GM18498 (cell line): ENCODE data around the gene GRIN3B.

Experiments used
- ATAC-seq: cut with Tn5 transposase; IDR thresholded peaks from one replicate; pipeline ENCODE4 v1.9.1; 2021; ENCODE audit warnings: mild to moderate bottlenecking, moderate library complexity; ENCODE audit not compliant: unreplicated experiment

The GRIN3B gene

DNA sequence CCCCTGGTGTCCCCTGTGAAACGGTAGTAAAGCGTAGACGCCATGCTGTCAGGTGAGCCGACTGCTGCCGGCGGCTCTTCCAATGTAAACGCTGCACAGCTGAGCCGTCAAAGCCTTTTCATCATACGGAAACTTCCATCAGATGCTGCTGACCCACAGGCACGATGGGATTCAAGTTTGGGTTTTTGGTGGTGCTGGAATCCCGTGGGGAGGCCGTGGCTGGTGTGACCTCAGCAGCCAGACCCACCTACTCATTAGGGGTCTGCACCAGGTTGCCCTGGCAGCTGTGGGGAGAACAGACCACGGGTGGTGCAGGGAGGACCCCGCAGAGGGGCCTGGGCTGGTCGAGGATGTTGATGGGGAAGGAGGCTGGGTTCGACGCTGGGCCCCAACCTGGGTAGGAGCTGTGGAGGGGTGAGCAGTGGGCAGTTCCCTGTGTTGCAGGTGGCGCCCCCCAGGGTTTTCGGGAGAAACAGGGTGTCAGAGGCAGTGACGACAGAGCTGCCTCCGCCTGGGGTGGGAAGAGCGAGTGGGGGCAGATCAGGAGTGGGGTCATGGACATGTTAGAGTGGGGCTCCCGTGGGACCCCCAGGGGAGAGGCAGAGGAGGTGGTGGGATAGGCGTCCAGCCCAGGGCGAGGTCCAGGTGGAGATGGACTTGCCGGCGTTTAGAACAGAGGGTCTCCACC, 6.6 kb downstream of the GRIN3B start:
- ATAC-seq = no peak

DNA sequence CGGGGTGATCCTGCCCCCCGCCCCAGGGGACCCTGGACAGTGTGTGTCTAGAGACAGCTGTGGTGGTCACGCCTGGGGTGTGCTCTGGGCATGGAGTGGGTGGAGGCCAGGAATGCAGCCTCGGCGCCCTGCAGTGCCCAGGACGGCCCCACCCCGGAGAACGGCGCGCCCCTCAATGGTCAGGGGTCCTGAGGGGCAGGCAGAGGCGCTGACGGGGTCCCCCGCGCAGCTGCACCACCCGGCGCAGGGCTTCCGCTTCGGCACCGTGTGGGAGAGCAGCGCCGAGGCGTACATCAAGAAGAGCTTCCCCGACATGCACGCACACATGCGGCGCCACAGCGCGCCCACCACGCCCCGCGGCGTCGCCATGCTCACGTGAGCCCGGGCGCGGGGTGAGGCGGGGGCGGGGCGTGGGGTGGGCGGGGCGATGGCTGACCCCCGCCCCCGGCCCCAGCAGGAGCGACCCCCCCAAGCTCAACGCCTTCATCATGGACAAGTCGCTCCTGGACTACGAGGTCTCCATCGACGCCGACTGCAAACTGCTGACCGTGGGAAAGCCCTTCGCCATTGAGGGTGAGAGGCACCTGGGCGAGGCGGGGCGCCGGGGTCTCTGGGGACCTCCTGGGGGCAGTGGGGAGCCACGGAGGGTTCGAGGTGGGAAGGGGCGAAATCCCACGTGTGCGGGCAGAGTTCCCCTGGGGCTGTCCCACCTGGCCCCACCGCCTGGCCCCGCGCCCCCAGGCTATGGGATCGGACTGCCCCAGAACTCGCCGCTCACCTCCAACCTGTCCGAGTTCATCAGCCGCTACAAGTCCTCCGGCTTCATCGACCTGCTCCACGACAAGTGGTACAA, 7.4 kb downstream of the GRIN3B start:
- ATAC-seq = no peak

DNA sequence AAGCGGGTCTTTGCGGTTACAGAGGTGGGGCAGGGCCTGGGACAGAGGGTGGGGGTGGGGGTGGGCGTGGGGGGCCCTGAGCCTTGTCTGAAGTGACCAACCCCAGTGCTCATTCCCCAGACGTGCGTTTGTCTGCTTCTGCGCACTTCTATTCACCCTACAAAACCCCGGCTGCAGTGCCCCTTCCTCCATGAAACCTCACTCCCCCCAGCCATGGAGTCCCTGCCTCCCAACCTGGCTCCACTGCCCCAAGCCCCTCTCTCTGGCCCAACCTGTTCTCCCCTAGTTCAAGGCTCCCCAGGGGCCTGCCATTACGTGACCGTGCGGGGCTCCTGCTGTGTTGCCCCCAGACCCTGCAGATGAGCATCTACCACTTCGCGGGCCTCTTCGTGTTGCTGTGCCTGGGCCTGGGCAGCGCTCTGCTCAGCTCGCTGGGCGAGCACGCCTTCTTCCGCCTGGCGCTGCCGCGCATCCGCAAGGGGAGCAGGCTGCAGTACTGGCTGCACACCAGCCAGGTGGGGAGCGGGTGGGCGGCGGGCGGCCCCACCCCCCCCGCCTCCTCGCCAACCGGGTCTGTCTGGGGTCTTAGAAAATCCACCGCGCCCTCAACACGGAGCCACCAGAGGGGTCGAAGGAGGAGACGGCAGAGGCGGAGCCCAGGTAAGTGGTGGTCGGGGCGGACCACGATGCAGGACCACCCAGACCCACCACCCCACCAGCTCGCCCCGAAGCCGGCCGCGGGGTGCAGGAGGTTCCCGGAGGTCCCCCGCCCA, 8.2 kb downstream of the GRIN3B start:
- ATAC-seq = no peak

DNA sequence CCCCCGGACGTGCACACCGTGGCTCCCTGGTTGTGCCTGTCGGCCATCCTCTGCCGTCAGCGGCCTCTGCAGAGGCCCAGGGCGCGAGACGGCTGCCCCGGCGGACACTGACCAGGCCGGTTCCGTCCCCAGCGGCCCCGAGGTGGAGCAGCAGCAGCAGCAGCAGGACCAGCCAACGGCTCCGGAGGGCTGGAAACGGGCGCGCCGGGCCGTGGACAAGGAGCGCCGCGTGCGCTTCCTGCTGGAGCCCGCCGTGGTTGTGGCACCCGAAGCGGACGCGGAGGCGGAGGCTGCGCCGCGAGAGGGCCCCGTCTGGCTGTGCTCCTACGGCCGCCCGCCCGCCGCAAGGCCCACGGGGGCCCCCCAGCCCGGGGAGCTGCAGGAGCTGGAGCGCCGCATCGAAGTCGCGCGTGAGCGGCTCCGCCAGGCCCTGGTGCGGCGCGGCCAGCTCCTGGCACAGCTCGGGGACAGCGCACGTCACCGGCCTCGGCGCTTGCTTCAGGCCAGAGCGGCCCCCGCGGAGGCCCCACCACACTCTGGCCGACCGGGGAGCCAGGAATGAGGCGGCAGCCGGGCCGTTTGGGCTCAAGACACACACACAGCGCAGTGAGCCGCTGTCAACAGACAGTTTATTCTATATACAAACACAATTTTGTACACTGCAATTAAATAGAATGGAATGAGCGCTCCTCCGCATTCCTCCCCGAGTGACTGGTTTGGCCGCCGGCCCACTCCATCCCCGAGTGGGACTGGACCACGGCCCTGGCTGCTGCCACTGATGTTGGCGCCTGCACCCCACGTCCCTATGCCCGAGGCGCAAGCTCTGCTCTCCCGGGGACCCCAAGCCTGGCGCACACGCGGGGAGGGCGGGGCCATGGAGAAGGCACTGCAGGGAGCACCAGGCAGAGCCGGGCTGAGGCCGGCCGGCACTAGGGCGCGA, 9.1 kb downstream of the GRIN3B start:
- ATAC-seq = no peak

DNA sequence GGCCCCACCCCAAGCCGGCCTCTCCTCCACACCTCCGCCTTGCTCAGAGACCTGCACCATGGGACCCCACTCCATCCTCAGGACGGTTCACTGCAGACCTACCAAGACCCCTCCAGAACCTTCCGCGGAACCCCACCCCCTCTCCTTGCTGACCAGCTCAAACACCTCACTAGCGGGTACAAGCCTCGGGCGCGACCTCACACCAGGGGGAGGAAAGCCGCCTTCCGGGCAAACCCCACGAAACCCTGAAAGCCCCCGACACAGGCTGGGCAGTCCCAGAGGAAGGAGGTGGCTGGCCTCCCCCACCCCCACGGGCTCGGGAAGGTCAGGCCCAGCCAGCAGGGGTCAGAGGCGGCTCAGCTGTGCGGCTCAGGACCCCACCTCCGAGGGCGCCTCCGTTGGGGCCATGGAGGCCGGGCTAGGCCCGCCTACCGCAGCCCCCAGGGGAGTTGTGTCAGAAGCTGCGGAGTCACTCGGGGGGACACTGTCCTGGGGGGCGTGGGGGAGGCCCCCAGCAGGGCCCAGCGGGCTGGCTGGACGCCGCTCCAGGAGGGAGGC, 9.8 kb downstream of the GRIN3B start:
- no peak for ATAC-seq

DNA sequence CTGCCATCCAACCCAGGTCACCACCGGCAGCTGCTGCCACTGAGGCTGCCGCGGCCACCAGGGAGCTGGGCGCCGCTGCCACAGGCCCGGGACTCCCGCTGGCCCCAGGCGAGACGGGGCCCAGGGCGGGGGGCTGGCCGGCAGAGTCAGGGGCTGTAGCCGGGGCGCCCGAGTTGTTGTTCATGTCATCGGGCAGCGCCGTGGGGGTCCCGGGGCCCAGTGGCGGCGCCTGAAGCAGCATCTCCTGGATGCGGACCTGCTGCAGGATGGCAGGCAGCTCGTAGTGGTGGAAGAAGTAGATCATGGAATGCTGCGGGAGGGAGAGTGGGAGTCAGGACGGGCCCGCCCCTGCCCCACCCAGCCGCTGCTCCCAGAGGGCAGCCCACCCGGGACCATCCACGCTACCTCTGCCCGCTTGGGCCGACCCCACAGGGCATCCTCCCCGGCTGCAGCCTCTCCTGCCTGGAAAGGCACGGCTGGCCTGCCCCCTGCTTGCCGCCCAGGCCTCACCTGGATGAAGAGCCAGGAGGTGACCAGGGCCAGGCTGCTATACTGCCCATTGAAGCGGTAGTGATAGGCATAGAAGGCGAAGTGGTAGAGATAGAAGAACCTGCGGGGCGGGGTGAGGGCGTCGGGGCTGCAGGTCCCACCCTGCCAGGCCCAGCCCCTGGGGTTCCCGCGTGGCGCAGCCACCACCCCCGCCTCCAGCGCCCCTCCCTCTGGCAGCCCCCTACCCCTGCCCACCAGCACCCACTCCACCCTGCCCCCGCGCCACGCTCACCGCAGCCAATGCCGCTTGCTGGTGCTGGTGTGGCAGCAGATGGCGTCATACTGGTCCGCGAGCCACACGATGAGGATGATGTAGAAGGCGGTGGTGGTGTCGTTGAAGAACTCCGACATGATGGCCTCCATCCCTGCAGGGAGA, 10.6 kb downstream of the GRIN3B start:
- ATAC-seq = no peak

DNA sequence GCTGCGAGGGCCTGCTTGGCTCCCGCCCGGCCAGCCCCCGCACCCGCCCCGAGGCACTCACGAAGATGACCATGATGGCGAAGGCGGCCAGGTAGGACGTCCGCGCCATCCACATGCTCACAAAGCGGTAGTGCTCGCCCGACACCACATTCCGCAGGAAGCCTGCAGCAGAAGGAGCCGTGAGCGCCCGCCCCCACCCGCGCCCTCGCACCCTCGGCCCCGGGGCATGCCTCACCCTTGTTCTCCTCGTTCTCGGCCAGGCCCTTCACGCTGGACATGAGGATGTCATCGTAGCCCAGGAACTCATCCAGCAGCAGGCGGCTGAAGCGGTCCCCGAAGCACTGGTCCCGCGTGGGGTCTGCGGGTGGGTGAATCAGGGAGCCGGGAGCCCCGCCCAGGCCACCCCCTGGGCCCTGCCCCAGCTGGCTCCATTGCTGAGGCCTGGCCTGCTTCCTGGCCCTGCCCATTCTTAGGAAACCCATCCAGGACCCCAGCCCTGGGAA, 11.7 kb downstream of the GRIN3B start:
- ATAC-seq = no peak

DNA sequence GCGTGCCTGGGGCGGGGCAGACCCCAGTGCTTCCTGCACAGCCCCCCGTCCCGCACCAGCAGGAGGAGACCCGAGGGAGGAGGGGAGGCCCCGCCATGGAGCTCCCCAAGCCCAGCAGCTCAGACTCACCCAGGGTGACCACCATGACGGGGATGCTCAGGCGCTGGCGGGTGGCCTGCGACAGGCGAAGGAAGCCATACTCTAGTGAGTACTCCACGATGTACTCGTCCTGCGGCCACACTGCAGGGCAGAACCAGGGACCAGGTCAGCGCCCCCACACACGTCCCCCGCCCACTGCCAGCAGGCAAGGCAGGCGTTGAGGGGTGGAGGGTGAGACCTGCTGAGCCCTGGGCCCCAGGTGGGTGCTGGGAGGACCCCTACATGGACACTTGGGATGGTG, 12.1 kb downstream of the GRIN3B start:
- ATAC-seq = no peak

DNA sequence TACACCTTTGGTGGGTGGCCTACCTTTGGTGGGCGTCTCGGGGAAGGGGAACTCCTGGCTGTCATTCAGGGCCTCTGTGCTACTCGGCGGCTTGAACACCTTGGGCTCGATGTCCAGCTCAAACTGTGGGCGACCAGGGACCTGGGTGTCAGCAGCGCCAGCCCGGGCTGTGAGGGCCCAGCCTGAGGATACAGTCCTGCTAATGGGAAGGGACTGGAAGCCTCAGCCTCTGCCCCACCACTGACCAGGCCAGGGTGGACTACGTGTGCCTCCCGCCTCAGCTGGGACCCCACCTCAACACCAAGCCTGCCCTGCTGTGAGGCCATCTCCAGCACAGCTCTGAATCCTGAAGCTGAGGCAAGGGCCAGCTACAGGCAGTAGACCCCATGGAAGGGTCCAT, 13.0 kb downstream of the GRIN3B start:
- ATAC-seq = no peak

DNA sequence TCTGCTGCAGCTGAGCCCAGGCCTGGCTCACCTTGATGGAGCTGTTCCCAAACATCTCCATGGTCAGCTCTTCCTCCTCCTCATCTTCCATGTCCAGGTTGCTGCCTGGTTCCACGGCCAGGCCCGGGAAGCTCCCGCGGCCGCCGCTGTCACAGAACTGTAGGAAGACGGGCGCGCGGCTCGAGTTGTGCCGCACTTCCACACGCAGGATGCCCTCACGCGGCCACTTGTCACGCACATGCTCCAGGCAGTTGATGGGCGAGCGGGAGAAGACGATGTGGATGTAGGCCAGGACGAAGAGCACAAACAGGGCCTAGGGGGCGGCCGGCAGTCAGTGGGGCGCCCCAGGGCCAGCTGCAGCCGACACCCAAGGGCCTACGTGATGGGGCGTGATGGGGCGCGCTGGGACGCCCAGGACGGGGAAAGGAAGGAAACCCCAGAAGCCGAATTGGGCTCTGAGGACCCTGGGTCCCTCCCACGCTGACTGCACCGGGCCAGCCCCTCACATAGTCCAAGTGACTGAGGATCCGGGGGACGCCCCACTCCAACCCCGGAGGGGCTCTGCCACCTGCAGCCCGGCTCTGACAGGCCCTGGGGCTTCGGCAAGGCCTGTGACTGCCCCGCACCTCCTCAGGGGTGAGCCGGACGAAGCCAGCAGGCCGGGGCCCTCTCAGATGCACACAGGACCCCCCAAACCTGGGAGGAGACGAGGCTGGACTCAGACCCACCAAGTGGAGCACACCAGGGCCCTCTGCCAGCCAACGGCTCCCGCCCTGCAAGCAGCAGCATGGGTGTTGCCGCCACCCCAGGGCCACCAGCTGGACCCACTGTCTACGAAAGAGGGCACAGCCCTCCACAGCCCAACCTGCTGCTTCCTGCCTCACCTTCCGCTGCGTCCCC, 14.2 kb downstream of the GRIN3B start:
- no peak for ATAC-seq

DNA sequence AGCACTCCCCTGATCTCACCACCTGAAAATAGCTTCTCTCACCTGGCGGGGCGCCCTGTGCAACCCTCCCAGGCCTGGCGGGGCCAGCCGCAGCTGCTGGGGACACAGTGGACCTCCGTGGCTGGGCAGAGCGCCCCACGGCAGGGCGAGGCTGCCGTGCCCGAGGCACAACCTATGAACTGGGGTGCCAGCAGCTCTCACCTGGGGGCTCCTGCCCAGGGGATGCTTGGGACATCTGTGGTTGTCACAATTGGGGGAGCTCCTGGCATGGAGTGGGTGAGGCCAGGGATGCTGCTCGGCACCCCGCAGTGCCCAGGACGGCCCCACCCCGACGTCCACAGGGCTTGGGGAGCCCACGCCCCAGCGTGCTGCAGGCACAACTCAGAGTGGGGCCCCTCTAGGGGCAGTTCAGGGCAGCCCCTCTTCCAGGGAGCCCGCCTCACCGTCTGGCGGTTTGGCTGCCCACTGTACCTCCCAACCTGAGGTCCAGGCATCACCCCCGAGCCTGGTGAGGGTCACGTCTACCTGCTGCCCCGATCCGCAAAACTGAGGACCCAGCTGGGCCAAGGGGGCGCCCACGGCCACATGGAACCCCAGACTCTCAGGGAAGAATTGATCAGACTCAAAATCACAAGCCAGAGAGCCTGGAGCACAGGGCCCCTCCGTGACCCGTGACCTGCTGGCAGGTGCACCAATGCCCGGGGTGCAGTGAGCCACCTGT, 15.0 kb downstream of the GRIN3B start:
- ATAC-seq = no peak

DNA sequence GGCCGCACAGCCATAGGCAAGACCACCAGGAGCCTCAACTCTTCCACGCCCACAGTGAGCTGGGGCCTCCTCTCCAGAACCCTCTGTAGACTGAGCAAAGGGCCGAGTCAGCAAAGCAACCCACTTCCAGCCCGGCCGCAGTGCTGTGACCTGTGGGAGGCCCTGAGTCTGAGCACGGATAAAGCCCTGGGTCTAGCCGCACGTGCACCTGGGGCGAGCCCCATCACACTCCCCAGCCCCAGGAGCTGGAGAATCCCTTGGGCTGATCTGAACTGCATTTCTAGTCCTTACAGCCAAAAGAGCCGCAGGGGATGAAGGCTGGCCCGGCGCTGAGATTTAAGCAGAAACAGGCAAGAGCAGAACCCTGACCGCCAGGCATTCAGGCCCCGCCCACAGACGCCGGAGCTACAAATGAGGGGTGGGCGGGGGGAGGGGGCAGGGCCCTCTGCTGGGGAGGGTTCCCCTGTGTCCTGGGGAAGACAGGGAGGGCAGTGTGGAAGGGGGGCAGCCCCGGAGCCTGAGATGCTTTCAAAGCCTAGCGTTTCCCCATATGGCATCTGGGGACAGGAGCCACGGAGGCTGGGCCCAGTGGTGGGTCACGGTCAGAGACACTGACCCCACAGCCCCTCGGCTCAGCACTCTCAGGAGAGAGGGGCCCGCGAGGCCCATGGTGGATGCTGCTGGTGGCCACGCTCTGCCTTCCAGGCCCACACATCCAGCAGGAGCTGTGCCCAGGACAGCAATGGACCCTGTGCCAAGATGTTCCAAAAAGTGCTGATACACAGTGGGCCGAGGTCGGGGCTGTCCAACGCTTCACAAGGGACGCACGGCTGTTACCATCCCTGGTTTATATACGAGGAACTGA, 15.8 kb downstream of the GRIN3B start:
- ATAC-seq = no peak

DNA sequence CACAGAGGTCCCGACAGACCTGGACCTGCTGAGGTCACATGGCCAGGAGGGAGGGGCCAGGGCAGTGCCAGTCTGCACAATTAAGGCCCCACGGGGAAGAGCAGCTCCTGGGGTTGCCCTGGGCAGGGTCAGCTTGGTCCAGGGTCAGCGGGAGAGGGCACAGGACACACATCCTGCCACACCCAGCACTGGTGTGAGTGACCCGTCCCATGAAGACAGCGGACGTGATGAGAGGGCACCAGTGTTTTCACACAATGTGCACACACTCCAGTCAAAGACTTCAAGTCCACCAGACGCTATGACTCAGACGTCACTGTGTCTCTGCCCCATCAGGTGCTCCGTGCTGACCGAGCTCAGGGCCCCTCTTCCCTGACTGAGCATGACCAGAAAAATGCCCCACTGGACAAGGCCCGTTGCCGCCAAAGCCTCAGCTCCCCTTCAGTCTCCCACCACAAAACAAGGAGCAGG, 16.5 kb downstream of the GRIN3B start:
- ATAC-seq = no peak

DNA sequence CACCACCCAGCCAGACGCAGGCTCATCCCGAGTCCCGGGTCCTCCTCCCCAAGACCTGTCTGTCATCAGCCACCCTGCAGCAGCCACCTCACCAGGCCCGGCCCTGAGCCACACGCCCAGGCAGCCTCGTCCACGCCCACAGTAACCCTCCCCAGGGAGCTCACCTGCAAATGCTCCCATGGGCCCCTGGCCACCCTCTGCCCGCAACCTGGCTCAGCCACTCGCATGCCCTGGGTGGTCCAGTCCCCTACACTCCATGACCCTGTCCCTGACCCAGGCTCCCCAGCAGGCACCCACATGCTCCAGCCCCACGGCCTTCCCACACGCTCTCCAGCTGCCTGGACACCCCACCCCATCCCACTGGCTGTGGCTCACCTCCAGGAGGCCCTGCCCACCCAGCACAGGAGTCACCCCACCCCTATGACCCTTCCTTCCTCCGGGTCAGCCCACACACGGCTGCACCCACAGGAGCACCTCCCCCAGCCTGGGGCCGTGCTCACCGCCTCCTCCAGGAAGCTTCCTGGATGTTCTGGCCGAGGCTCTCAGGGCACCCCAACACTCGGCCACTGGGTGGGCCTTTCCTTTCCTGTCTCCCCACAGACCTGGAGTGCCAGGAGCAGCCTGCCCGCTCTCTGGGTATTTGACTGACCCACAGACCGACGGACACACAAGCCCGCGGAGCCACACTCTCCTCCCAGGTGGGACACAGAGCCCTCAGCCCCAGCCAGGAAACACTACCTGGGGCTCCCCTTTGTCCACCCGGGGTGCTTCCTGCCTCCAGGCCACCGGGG, 17.1 kb downstream of the GRIN3B start:
- no peak for ATAC-seq

DNA sequence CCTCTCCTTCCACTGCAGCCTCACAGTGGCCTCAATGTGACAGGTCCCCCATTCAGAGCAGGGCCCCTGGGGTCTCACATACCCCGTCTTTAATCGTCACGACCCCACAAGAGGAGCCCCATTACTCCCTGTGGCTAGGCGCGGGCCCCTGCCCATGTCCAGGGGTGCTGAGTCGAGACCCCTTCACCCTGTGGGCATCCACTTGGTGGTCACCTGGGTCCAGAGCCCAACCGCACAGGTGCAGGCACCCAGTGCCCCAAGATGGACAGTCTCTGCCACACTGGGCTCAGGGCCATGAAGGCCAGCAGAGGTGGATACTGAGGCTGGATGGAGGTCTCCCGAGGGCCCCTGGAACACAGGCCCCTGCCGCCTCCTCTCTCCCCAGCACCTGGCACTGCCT, 17.7 kb downstream of the GRIN3B start:
- no peak for ATAC-seq
